HG03439 (cell line): ENCODE results near the gene ATP2A3.

Experiments used
- ATAC-seq: cut with Tn5 transposase; IDR thresholded peaks from one replicate; pipeline ENCODE4 v1.9.1; 2021; ENCODE audit warnings: mild to moderate bottlenecking, moderate library complexity; ENCODE audit not compliant: unreplicated experiment

ATP2A3 gene

GRCh38 chr17:3893720-3894116 lies 70.5 kb downstream of the ATP2A3 start:
- no peak for ATAC-seq

- ATAC-seq = peak; percentile 74
Observed at GRCh38 chr17:3893003-3893719, 71.1 kb downstream of the ATP2A3 start, which contains the start of gene CAMKK1. Gene CAMKK1, minus strand, starts transcription at chr17:3893053. Its CDS starts 7,366 bp downstream, at chr17:3885687.

DNA sequence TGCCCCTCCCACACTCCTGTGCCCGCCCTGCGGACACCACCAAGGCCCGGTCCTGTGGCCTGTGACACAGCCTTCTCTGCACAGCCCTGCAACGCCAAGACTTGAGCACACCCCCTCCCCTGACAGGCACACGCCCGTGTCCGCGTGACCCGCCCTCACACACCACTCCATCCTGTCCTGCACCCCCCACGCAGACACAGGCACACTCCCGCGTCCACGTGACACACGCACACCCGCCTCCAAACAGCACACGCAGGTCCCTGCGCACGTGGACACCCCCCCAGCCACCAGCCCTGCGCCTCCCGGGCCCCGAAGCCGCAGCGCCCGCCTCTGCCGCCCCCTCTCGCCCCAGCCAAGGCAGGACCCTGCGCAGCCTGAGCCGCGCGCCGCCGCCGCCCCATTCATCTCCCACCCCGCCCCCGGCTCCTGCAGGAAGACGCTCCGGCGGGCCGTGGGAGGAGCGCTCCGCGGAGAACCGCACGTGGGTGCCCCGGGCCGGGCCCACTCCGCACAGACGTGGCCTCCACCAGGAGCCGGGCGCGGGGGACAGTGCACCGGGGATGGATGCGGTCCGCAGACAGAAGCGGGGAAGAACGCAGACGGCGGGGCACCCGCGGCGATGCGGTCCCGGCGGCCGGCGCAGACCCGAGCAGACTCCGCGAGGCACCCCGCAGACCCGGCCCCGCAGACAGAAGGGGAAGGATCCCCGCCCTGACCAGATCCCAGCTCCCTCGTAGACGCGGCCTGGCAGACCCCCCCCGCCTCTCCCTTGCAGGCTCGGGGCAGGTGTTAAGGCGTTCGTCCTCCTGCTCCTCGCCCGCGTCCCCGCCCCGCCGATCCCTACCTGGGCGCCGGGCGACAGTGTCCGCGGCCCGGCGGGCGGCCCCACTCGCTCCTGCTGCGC lies 71.9 kb downstream of the ATP2A3 start:
- ATAC-seq = peak; percentile 18

GRCh38 chr17:3891626-3892094 lies 72.6 kb downstream of the ATP2A3 start:
- no peak for ATAC-seq

- no peak for ATAC-seq
Observed at GRCh38 chr17:3890878-3891219, 73.4 kb downstream of the ATP2A3 start.

GRCh38 chr17:3890082-3890877 lies 74.0 kb downstream of the ATP2A3 start:
- no peak for ATAC-seq

DNA sequence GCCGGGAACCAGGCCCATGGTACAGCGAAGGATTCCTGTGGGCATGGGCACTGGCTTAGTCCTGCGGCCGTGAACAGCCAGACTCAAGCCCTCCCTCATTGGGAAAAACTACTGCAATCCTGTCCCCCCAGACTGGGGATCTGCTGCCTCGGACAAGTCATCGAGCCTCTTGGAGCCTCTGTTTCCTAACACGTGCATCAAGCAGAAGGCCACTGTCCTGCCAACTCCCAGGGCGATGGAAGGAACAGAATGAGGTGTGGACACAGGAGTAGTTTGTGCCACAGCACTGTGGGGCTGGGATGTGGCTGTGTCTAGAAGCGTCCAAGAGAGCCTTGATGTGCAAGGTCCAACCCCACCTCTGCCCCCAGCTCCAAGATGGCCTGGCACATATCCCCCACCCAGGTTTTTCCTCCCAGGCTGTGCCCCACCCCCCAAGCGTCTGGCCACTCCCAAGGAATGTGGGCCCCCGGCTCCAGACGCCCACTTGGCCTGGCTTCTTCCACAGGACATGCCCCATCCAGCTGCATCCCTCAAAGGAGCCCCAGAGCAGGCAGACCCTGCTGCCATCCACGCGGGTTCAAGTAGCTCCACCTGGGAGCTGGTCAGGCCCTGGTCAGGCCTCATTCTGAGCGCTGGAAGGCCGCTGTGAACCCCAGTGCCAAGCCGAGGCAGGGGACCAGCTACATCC lies 74.8 kb downstream of the ATP2A3 start:
- ATAC-seq = no peak

GRCh38 chr17:3888343-3889171 lies 75.7 kb downstream of the ATP2A3 start:
- no peak for ATAC-seq

- ATAC-seq = no peak
Observed at GRCh38 chr17:3887804-3888203, 76.4 kb downstream of the ATP2A3 start.

- no peak for ATAC-seq
Observed at GRCh38 chr17:3887394-3887793, 76.8 kb downstream of the ATP2A3 start.

- no peak for ATAC-seq
Observed at GRCh38 chr17:3886776-3887175, 77.5 kb downstream of the ATP2A3 start.

DNA sequence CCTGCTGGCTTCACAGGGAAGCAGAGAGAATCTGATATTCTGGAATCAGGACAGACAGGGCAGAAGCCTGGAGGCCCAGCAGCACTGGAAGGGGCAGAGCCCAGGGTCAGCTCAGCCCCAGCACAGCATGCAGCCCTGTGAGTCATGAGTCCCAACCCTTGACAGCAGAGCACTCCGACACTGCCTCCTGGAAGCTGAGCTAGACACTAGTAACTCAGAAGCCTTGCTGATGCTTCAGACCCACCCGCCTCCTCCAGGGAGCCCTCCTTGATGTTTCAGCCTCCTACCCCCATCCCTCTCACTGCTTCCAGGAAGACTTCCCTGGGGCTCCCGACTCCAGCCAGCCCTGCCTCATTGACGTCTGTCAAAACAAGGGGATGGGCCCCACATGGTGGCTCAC lies 78.3 kb downstream of the ATP2A3 start:
- ATAC-seq = no peak

DNA sequence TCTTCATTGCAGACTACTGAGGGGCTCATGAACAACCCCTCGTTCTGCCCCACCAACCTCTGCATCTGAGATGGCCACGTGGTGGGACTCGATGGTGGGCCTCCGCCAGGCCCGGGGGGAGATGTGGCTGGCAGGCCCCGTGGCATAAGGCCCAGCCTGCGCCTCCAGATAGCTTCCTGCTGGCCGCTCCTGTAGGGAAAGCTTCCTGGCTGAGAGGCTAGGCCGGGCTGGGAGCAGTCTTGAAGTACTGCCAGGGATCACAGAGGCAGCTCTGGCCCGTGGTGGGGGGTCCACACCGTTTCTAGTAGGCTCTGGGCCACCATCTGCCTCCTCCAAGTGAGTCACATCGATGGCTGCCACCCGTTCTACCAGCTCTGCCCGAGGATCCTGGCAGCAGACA lies 79.0 kb downstream of the ATP2A3 start:
- ATAC-seq = no peak

GRCh38 chr17:3884188-3884587 lies 80.0 kb downstream of the ATP2A3 start:
- ATAC-seq = no peak

DNA sequence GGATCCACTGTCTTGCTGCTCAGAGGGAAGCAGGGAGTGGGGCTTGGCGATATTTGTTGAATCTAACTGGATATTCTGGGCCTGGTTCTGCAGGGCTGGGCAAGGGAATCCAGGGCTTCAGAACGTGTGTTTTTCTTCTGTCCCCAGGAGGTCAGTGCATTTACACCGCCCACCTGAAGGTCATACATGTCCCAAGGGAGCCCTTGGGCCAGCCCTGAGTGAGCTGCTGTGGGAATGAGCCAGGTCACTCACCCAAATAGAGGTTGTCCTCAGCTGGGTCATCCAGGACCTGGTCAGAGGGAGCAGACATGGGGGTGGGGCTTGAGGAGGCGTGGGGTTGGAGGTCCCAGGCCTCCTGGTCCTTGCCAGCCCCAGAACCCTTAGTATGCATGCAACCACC lies 82.0 kb downstream of the ATP2A3 start:
- ATAC-seq = no peak

DNA sequence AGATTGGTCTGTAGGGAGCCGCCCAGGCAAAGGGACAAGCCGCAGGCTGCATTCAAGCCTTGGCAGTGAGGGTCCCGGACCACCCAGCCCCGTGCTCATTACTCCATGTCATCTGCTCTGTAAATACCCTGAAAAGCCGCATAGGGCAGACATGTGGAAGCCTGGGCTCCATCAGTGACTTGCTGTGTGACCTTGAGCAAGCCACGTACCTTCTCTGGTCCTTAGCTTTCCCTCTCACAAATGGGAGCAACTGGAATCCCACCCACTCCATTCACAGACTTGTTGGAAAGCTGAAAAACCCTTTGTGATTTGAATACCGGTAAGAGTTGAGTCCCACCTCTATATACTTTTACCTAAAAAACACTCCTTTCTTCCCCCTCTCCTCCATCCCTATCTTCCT lies 83.3 kb downstream of the ATP2A3 start:
- ATAC-seq = no peak

DNA sequence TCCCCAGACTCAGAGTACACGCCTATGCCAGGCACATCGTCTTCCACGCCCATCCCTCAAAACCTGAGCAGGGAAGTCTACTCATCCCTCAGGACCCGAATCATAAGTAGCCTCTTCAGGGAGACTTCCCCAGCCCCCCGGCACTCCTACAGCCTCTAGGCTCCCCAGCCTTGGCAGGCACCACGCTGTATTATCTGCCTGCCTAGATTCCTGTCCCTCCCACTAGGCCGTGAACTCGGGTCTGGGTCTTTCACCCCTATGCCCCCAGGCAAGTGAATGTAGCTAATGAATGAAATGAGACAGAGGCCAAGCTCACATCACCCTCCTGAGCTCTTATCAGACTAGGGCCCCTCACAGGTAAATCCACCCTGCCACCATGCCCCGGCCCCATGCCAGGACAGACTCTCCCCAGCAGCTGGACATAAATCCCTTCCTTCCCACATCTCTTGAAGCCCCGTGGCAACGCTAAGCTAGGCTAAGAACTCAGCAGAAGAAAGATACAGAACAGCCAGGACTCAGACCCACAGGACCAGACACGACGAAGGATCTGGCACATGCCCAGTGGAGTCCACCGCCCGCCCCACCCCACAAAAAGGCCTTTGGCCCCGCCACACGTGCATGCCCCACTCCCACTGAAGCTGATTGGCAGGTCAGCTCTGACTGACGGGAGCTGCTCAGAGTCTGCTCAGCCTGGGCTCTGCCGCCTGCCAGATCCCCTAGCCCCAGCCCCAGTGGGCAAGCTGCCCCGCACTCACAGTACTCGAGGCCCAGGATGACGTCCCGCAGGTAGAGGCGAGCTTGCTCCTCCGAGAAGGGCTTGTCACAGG lies 84.4 kb downstream of the ATP2A3 start:
- ATAC-seq = no peak

GRCh38 chr17:3879186-3879585 lies 85.1 kb downstream of the ATP2A3 start:
- no peak for ATAC-seq

DNA sequence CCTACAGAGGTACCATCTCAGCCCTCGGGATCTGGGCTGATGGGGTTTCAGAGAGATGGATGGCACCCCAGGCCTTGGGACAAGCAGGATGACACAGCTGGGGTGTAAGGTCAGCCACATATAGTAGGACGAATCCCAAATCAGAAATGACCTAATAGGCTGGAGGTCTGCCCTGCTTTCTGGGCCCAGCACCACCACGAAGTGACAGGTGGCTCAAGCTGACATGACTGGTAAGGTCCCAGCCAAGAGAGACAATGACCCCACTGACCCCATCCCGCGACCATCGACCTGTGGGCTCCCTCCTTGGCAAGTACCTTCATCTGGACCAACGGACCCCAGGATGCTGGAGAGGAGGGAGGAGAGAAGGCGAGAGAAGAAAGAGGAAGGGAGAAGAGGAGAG lies 87.0 kb downstream of the ATP2A3 start:
- ATAC-seq = no peak
